Ovary (tissue), 3 donors: Measurements from ENCODE around the gene ZXDA.
A peak's percentile ranks its signal among the peaks of the same experiment; 100 is the strongest.

Experiments used
- EP300 ChIP-seq: sonication (generic); formaldehyde crosslinking; IDR thresholded peaks from one replicate; pipeline ENCODE4 v1.6.1; 2017; ENCODE audit warnings: antibody characterized with exemption
- POLR2A ChIP-seq: fragments of 450-650 bp; IDR thresholded peaks from one replicate; pipeline ENCODE4 v1.6.1; 2017; ENCODE audit warnings: antibody characterized with exemption, mild to moderate bottlenecking, moderate library complexity
- TF ChIP-seq, protein P1 (sequence below), 3 donors: fragments of 450-650 bp in 2 of 3; fragments of 200-600 bp in 1 of 3; IDR thresholded peaks; one replicate each; pipeline versions ENCODE4 v1.5.1 to v1.8.0; 2016 to 2022; ENCODE audit warnings: antibody characterized with exemption in 3 of 3, mild to moderate bottlenecking in 1 of 3
- donor health status: DM: no; HTN: no; CAD: no.

DNA sequence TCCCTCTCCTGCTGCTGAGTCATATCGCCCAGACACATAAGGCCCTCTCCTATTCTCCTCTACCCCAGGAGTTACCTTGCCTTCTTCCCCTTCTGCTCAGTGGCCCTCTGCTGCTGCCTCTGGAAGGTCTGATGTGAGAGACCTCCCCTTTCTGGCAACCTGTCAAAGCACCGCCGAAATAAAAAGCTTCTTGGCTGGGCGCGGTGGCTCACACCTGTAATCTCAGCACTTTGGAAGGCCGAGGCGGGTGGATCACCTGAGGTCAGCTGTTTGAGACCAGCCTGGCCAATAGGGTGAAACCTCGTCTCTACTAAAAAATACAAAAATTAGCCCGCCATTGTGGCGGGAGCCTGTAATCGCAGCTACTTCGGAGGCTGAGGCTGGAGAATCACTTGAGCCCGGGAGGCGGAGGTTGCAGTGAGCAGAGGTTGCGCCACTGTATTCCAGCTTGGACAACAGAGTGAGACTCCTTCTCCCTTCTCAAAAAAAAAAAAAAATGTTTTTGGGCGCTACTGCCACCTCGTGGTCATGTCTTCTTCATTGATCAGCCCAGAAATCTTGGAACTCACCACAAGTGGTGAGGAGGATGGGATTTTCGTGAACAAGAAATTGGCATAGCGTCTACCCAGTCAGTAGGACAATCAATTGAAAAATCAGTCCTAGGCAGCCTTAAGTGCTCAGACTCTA lies 8.6 kb upstream of the ZXDA start:
- TF ChIP-seq POLR2A (no peak), EP300 (no peak)
- TF ChIP-seq, protein P1, sequence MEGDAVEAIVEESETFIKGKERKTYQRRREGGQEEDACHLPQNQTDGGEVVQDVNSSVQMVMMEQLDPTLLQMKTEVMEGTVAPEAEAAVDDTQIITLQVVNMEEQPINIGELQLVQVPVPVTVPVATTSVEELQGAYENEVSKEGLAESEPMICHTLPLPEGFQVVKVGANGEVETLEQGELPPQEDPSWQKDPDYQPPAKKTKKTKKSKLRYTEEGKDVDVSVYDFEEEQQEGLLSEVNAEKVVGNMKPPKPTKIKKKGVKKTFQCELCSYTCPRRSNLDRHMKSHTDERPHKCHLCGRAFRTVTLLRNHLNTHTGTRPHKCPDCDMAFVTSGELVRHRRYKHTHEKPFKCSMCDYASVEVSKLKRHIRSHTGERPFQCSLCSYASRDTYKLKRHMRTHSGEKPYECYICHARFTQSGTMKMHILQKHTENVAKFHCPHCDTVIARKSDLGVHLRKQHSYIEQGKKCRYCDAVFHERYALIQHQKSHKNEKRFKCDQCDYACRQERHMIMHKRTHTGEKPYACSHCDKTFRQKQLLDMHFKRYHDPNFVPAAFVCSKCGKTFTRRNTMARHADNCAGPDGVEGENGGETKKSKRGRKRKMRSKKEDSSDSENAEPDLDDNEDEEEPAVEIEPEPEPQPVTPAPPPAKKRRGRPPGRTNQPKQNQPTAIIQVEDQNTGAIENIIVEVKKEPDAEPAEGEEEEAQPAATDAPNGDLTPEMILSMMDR (IDR thresholded peaks at IDR 0.05): peak in 1 of 3 donors; percentile 11
